ENCODE data around the gene RNASE11. TPM values are rescaled to one million over a fixed set of nuclear protein-coding genes. Genes with fewer than 3 reads are reported as not detected.

The RNASE11 gene
- total and polyA plus RNA-seq, 2 of the 4 experiments (the other 2 are of a cell fraction), result not detected

GRCh38 chr14:20608383-20609110 is 20.7 kb upstream of the RNASE11 start:
- TF ChIP-seq RFX5 (IDR thresholded peaks at IDR 0.05; ENCODE audit: low read depth, low read length) (no peak), MAFK (IDR thresholded peaks at IDR 0.05; ENCODE audit: low read depth, low read length) (no peak), CTCF (conservative IDR thresholded peaks at IDR 0.05; ENCODE audit: low read depth, low read length) (no peak), MXI1 (IDR thresholded peaks at IDR 0.05; ENCODE audit: borderline replicate concordance, low read depth, low read length) (no peak), FOS (IDR thresholded peaks at IDR 0.05; ENCODE audit: low read depth, low read length) (no peak), CEBPB (IDR thresholded peaks at IDR 0.05; ENCODE audit: low read depth, low read length) (no peak), CHD1 (IDR thresholded peaks at IDR 0.05; ENCODE audit: low read depth, low read length) (no peak), RCOR1 (IDR thresholded peaks at IDR 0.05; ENCODE audit: insufficient replicate concordance, low read length) (no peak), RAD21 (IDR thresholded peaks at IDR 0.05; ENCODE audit: low read length) (no peak), SMC3 (IDR thresholded peaks at IDR 0.05; ENCODE audit: low read depth, low read length) (no peak), BHLHE40 (IDR thresholded peaks at IDR 0.05; ENCODE audit: low read depth, low read length) (no peak), MAZ (IDR thresholded peaks at IDR 0.05; ENCODE audit: borderline replicate concordance, low read depth, low read length) (no peak), NFE2L2 (IDR thresholded peaks at IDR 0.05; ENCODE audit: low read depth, low read length) (no peak), ELK1 (IDR thresholded peaks at IDR 0.05; ENCODE audit: borderline replicate concordance, low read depth, low read length) (no peak), POLR2A (IDR thresholded peaks at IDR 0.05; ENCODE audit: low read depth, low read length) (no peak)
- Histone ChIP-seq H3K79me1 (ENCODE audit: low read depth in 1 of 2, low read length in 2 of 2) (no peaks in the 10 kb centered on the region), H3K36me3 (ENCODE audit: control insufficient read depth, insufficient read depth, low read length) (no peaks in the 10 kb centered on the region), H2AFZ (replicated peaks; ENCODE audit: low read length, poor library complexity) (no peak overlapping the region), H3K4me1 (ENCODE audit: control insufficient read depth, insufficient read depth, low read length) (no peaks in the 10 kb centered on the region), H2BK15ac (ENCODE audit: low read depth, low read length) (no peak overlapping the region), H3K27me3 (ENCODE audit: control insufficient read depth, insufficient read depth, low read length) (no peaks in the 10 kb centered on the region), H2BK5ac (ENCODE audit: low read depth, low read length, poor library complexity, severe bottlenecking) (no peak overlapping the region), H4K5ac (ENCODE audit: low read depth, low read length) (no peak overlapping the region), H3K9ac (ENCODE audit: low read depth, low read length) (no peak overlapping the region), H2BK120ac (ENCODE audit: low read depth, low read length) (no peak overlapping the region), H2BK20ac (ENCODE audit: low read depth, low read length) (no peak overlapping the region), H3K4me3 (ENCODE audit: insufficient read depth, low read depth, low read length) (no peak overlapping the region), H3K9me3 (ENCODE audit: control insufficient read depth, insufficient read depth, low read length) (no peaks in the 10 kb centered on the region), H3K18ac (ENCODE audit: low read depth, low read length) (no peak overlapping the region), H3K23ac (ENCODE audit: low read depth, low read length) (no peak overlapping the region), H2AK5ac (ENCODE audit: low read depth, low read length) (no peak overlapping the region), H3K27ac (ENCODE audit: insufficient read depth, low read length) (no peak overlapping the region), H4K91ac (ENCODE audit: insufficient read depth, low read depth, low read length) (no peak overlapping the region), H3K14ac (replicated peaks; ENCODE audit: low read depth, low read length) (no peak overlapping the region), H2AK9ac (replicated peaks; ENCODE audit: low read depth, low read length, poor library complexity) (no peak overlapping the region), H3K4me2 (ENCODE audit: low read depth, low read length) (no peak overlapping the region), H4K20me1 (ENCODE audit: insufficient read depth, low read length) (peaks cover 11% of the 10 kb centered on the region), H3K4ac (ENCODE audit: low read depth, low read length) (no peak overlapping the region), H3K56ac (ENCODE audit: extremely low read depth, insufficient read depth, low read length) (no peak overlapping the region), H3K9me1 (ENCODE audit: insufficient read depth, low read length) (no peaks in the 10 kb centered on the region), H4K8ac (ENCODE audit: low read depth in 2 of 2, low read length in 2 of 2) (no peak overlapping the region)
- ChIA-PET CTCF (interaction anchor here (0.7 to 2.4 kb wide), 5 partner anchors 22 to 193 kb away, joined by 3 to 15 read pairs (median 4); no protein-coding TSS in a partner anchor), POLR2A (ENCODE audit: unreplicated experiment) (no interaction called here)
- no CpG with 5 or more reads among the region's 7 CpGs for WGBS, 2 experiments (ENCODE audit: extremely low coverage in 2 of 2, insufficient read length in 1 of 2)
- no TSS peak for BruUV-seq (replicated peaks)
- DNase-seq (no peak), ATAC-seq (ENCODE audit: low read depth) (no peak)
- intact Hi-C loops (cut with micrococcal nuclease), result loop anchor here (1.0 to 2.0 kb wide), 6 partner anchors 78 to 363 kb away; no protein-coding TSS in a partner anchor
- in situ Hi-C loops (cut with MboI; ENCODE audit: low sequenced_read_pairs), result no loop called here
- dilution Hi-C loops (cut with HindIII; ENCODE audit: low sequenced_read_pairs, unreplicated experiment), result no loop called here

Measured in IMR-90 (cell line).